ENCODE results near the gene AKR1C3. TPM values are rescaled to one million over a fixed set of nuclear protein-coding genes. Genes with fewer than 3 reads are reported as not detected.

Gene AKR1C3
- total RNA-seq, 4 donors from 2014 or later = 31.5 to 55.8 (median 43.1) TPM

DNA sequence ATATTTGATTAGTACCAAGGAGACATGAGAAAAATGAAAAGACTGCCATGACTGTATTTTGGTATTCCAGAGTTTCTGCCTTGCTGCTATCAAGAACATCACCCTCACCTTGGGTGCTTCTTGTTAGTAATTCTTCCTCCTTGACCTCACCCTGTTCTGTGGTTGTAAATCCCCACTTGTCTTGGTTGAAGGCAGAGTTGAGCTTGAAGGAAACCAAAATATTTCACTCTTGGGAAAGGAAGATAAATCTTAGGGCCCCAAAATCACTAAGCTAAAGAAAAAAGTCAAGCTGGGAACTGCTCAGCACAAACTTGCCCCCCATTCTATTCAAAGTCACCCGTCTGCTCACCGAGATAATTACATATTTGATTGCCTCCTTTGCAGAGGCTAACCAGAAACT, 20.6 kb upstream of the AKR1C3 start:
- no peaks in the 10 kb centered on the region for H3K27me3 ChIP-seq
- TF ChIP-seq EP300 (IDR thresholded peaks at IDR 0.05) = no peak
- TF ChIP-seq, protein P1, sequence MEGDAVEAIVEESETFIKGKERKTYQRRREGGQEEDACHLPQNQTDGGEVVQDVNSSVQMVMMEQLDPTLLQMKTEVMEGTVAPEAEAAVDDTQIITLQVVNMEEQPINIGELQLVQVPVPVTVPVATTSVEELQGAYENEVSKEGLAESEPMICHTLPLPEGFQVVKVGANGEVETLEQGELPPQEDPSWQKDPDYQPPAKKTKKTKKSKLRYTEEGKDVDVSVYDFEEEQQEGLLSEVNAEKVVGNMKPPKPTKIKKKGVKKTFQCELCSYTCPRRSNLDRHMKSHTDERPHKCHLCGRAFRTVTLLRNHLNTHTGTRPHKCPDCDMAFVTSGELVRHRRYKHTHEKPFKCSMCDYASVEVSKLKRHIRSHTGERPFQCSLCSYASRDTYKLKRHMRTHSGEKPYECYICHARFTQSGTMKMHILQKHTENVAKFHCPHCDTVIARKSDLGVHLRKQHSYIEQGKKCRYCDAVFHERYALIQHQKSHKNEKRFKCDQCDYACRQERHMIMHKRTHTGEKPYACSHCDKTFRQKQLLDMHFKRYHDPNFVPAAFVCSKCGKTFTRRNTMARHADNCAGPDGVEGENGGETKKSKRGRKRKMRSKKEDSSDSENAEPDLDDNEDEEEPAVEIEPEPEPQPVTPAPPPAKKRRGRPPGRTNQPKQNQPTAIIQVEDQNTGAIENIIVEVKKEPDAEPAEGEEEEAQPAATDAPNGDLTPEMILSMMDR (IDR thresholded peaks at IDR 0.05) = no peak
- TF ChIP-seq POLR2A (IDR thresholded peaks at IDR 0.05) = no peak
- no peaks in the 10 kb centered on the region for H3K9me3 ChIP-seq
- 95% methylated on average over 2 of the region's 2 CpGs for WGBS, 2 donors
- no peaks in the 10 kb centered on the region for H3K36me3 ChIP-seq
- no peak overlapping the region for H3K4me3 ChIP-seq
- no peak for DNase-seq (ENCODE audit: low spot score in 2 of 2)
- peaks cover 0 to 24% (median 6%) of the 10 kb centered on the region in 4 donors for H3K4me1 ChIP-seq
- H3K27ac ChIP-seq = no peak overlapping the region

DNA sequence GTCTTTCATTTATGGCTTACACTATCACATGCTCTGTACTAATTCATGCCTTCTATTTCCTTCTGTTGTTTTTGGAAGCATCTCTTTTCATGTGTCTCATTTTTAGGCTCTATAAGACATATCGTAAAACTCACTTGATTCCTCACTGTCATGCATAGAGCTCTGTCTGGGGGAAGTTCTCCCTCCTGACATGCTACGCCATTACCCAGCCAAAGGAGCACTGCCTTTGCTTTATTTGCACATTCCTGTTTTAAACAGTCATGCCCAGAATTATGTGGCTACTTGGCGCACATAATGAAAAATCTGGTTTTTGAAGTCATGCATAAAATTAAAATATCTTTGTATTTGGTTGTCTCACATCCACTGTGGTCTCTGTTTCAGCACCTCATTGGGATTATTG, 17.6 kb upstream of the AKR1C3 start:
- Histone ChIP-seq H3K27me3 (no peaks in the 10 kb centered on the region), H3K27ac (no peak overlapping the region), H3K4me3 (no peak overlapping the region), H3K4me1 (peaks cover 0 to 10% (median 0%) of the 10 kb centered on the region in 4 donors), H3K36me3 (no peaks in the 10 kb centered on the region), H3K9me3 (no peaks in the 10 kb centered on the region)
- 48 to 57% methylated on average over 3 of the region's 3 CpGs for WGBS, 2 donors
- no peak for TF ChIP-seq EP300 (IDR thresholded peaks at IDR 0.05)
- TF ChIP-seq POLR2A (IDR thresholded peaks at IDR 0.05) = no peak
- TF ChIP-seq, protein P1 (IDR thresholded peaks at IDR 0.05) = no peak
- no peak for DNase-seq (ENCODE audit: low spot score in 2 of 2)

DNA sequence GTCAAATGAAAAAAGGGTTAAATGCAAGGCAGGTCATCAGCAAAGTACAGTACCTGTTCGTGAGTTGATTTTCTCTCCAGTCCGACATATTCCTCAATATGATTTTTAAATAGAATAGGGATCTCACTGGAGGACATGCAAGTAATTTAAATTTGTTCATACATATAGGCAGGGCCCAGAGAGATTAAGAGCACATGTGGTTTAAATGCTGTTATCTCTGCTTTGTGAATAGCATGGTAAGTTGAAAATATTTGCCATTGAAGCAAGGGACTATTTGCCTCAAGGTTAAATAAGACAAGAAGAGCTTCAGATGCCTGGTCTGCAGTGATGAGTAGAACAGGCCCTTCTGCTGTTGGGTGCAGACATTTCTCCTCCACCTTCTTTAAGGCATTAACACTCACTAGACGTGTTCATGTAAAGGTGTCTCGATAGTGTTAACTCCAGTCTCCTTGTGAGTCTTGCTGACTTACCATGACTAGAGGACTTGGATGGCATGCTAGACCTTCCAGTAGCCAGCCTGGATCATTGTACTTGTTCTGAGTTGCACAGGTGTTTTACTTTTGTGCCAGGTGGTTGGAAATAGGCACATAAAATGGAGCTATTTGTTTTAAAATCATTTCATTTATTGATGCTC, 15.6 kb upstream of the AKR1C3 start:
- TF ChIP-seq POLR2A (IDR thresholded peaks at IDR 0.05) = no peak
- TF ChIP-seq EP300 (IDR thresholded peaks at IDR 0.05) = no peak
- TF ChIP-seq, protein P1 (IDR thresholded peaks at IDR 0.05) = no peak

DNA sequence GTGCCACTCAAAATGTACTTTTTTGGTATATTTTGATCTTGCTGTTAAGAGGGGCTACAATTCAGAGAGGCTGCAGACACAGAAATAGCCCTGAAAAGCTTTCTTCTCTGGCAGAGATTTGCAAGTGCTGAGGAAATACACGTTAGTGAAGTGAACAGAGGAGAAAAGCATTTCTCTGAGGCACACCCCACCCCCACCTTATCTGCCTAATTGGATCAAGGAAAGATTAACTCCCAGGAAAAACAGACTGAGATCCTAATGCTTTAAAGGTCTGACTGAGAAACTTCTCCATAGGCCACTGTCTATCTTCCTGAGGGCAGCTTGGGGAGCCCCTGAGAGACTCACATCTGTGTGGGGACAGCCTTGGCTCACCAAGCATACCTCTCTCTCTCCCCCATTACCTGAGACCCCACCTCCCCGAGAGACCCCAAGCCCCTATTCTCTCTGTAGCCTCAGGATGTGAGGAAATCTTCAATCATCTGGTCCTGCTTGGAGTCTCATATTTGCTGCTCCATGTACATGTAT, 14.8 kb upstream of the AKR1C3 start:
- Histone ChIP-seq H3K9me3 (no peaks in the 10 kb centered on the region), H3K27ac (no peak overlapping the region), H3K36me3 (no peaks in the 10 kb centered on the region), H3K4me1 (no peaks in the 10 kb centered on the region), H3K4me3 (no peak overlapping the region), H3K27me3 (no peaks in the 10 kb centered on the region)
- TF ChIP-seq POLR2A (IDR thresholded peaks at IDR 0.05) = no peak
- TF ChIP-seq, protein P1 (IDR thresholded peaks at IDR 0.05) = no peak
- no peak for TF ChIP-seq EP300 (IDR thresholded peaks at IDR 0.05)
- 66 to 67% methylated on average over 2 of the region's 2 CpGs for WGBS, 2 donors
- DNase-seq (ENCODE audit: low spot score in 2 of 2) = no peak

More for the DNA sequence above, 15.6 kb upstream of the AKR1C3 start:
- Histone ChIP-seq H3K27me3 (no peaks in the 10 kb centered on the region), H3K9me3 (no peaks in the 10 kb centered on the region), H3K27ac (no peak overlapping the region), H3K36me3 (no peaks in the 10 kb centered on the region), H3K4me3 (no peak overlapping the region), H3K4me1 (no peaks in the 10 kb centered on the region)
- no peak for DNase-seq (ENCODE audit: low spot score in 2 of 2)
- 88 to 89% methylated on average over 4 of the region's 4 CpGs for WGBS, 2 donors

DNA sequence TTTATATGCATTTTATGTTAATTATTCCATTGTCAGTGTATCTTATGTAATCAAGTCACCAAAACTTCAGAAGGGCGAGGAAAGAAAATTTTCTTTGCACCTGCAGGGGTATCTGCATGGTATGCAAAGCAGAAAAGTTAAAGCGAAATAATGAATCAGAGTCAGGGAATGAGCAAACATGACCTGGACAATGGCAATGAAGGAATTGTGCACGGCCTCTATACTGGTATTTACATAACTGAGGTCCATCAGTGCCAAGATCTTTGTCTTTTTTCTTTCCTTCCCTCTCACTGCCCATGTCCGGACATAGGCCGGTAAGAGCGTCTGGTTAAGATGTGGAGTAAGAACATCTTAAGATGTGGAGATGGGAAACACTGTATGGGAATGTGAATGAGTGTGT, 14.4 kb upstream of the AKR1C3 start:
- Histone ChIP-seq H3K27me3 (no peaks in the 10 kb centered on the region), H3K4me3 (no peak overlapping the region), H3K36me3 (no peaks in the 10 kb centered on the region), H3K4me1 (no peaks in the 10 kb centered on the region), H3K9me3 (no peaks in the 10 kb centered on the region), H3K27ac (no peak overlapping the region)
- TF ChIP-seq POLR2A (IDR thresholded peaks at IDR 0.05) (no peak), EP300 (IDR thresholded peaks at IDR 0.05) (no peak)
- TF ChIP-seq, protein P1 (IDR thresholded peaks at IDR 0.05) = no peak
- 88 to 89% methylated on average over 6 of the region's 6 CpGs for WGBS, 2 donors
- no peak for DNase-seq (ENCODE audit: low spot score in 2 of 2)
